IMR-90 (cell line): ENCODE results near the gene PDE4B. TPM values are rescaled to one million over a fixed set of nuclear protein-coding genes. Genes with fewer than 3 reads are reported as not detected.

Experiments
- ATAC-seq: fragments of 200-7000 bp; cut with Tn5 transposase; 2 replicates; pipeline ENCODE4 v1.9.1; 2020; ENCODE audit warnings: low read depth, mild to moderate bottlenecking, moderate library complexity
- BruUV-seq: library from RNA; stranded (reverse); fragments of 400-500 nt; replicated peaks from 2 replicates; lab custom pipeline; 2021; lab: Mats Ljungman, UMichigan
- CTCF ChIA-PET: fragments of 300-600 bp; formaldehyde crosslinking; extraction: SDS; loops from one replicate; lab custom pipeline; 2021; ENCODE audit warnings: antibody characterized with exemption; lab: Yijun Ruan, JAX
- POLR2A ChIA-PET: fragments of 300-600 bp; sonication (Branson Sonifier 250); formaldehyde crosslinking; loops from one replicate; lab custom pipeline; 2022; ENCODE audit warnings: antibody characterized with exemption; ENCODE audit not compliant: unreplicated experiment; lab: Charles Lee
- DNase-seq: peaks from one replicate; pipeline ENCODE4 v3.0.0; 2013
- H2AFZ ChIP-seq: replicated peaks from 2 replicates; pipeline ENCODE3; 2013; ENCODE audit warnings: low read length, mild to moderate bottlenecking; ENCODE audit not compliant: poor library complexity
- H2AK5ac ChIP-seq: 2 replicates; pipeline ENCODE4 v1.6.1; 2013; ENCODE audit warnings: low read depth, low read length, inconsistent platforms
- H2AK9ac ChIP-seq: replicated peaks from 2 replicates; pipeline ENCODE3; 2013; ENCODE audit warnings: mild to moderate bottlenecking, low read depth, low read length, moderate library complexity; ENCODE audit not compliant: poor library complexity
- H2BK120ac ChIP-seq: 2 replicates; pipeline ENCODE4 v1.6.1; 2013; ENCODE audit warnings: low read depth, low read length, inconsistent platforms
- H2BK15ac ChIP-seq: 3 replicates; pipeline ENCODE4 v1.6.1; 2013; ENCODE audit warnings: low read depth, low read length, inconsistent platforms
- H2BK20ac ChIP-seq: 2 replicates; pipeline ENCODE4 v1.6.1; 2013; ENCODE audit warnings: low read depth, mild to moderate bottlenecking, inconsistent platforms, low read length, moderate library complexity
- H2BK5ac ChIP-seq: 2 replicates; pipeline ENCODE4 v1.6.1; 2013; ENCODE audit warnings: mild to moderate bottlenecking, low read depth, low read length, inconsistent platforms; ENCODE audit not compliant: poor library complexity, severe bottlenecking
- H3K14ac ChIP-seq: replicated peaks from 2 replicates; pipeline ENCODE4 v1.6.1; 2013; ENCODE audit warnings: low read depth, low read length, inconsistent platforms
- H3K18ac ChIP-seq: 2 replicates; pipeline ENCODE4 v1.6.1; 2013; ENCODE audit warnings: low read depth, low read length, control low read depth
- H3K23ac ChIP-seq: 2 replicates; pipeline ENCODE4 v1.6.1; 2013; ENCODE audit warnings: low read depth, low read length, inconsistent platforms
- H3K27ac ChIP-seq: 2 replicates; pipeline ENCODE4 v1.5.1; 2013; ENCODE audit warnings: mild to moderate bottlenecking, control low read depth, low read length; ENCODE audit not compliant: insufficient read depth
- H3K27me3 ChIP-seq: 2 replicates; pipeline ENCODE4 v1.6.1; 2013; ENCODE audit warnings: low read length; ENCODE audit not compliant: control insufficient read depth, insufficient read depth
- H3K36me3 ChIP-seq: 2 replicates; pipeline ENCODE4 v1.6.1; 2013; ENCODE audit warnings: low read length, mixed read lengths; ENCODE audit not compliant: control insufficient read depth, insufficient read depth
- H3K4ac ChIP-seq: 2 replicates; pipeline ENCODE4 v1.6.1; 2013; ENCODE audit warnings: low read depth, low read length, inconsistent platforms
- H3K4me1 ChIP-seq: 2 replicates; pipeline ENCODE4 v1.6.1; 2013; ENCODE audit warnings: low read length, mixed read lengths; ENCODE audit not compliant: control insufficient read depth, insufficient read depth
- H3K4me2 ChIP-seq: 2 replicates; pipeline ENCODE4 v1.6.1; 2013; ENCODE audit warnings: low read depth, mild to moderate bottlenecking, control low read depth, low read length, moderate library complexity
- H3K4me3 ChIP-seq: 2 replicates; pipeline ENCODE4 v1.5.1; 2013; ENCODE audit warnings: low read depth, mild to moderate bottlenecking, control low read depth, low read length, moderate library complexity; ENCODE audit not compliant: insufficient read depth
- H3K56ac ChIP-seq: 2 replicates; pipeline ENCODE4 v1.6.1; 2013; ENCODE audit warnings: low read length, inconsistent platforms; ENCODE audit not compliant: insufficient read depth; ENCODE audit errors: extremely low read depth
- H3K79me1 ChIP-seq, 2 experiments: 2 replicates each; pipeline ENCODE4 v1.6.1; 2013; ENCODE audit warnings: low read length in 2 of 2, inconsistent platforms in 1 of 2, low read depth in 1 of 2
- H3K9ac ChIP-seq: 2 replicates; pipeline ENCODE4 v1.6.1; 2013; ENCODE audit warnings: low read depth, low read length, control low read depth
- H3K9me1 ChIP-seq: 2 replicates; pipeline ENCODE4 v1.6.1; 2013; ENCODE audit warnings: low read length, inconsistent platforms; ENCODE audit not compliant: insufficient read depth
- H3K9me3 ChIP-seq: 2 replicates; pipeline ENCODE4 v1.6.1; 2013; ENCODE audit warnings: low read length; ENCODE audit not compliant: control insufficient read depth, insufficient read depth
- H4K20me1 ChIP-seq: 2 replicates; pipeline ENCODE4 v1.6.1; 2013; ENCODE audit warnings: low read length, inconsistent platforms; ENCODE audit not compliant: insufficient read depth
- H4K5ac ChIP-seq: 2 replicates; pipeline ENCODE4 v1.6.1; 2013; ENCODE audit warnings: mild to moderate bottlenecking, low read depth, low read length, control low read depth
- H4K8ac ChIP-seq, 2 experiments: 2 replicates each; pipeline ENCODE4 v1.6.1; 2013; ENCODE audit warnings: low read depth in 2 of 2, low read length in 2 of 2, control low read depth in 1 of 2, inconsistent platforms in 1 of 2
- H4K91ac ChIP-seq: 2 replicates; pipeline ENCODE4 v1.6.1; 2013; ENCODE audit warnings: low read depth, low read length, inconsistent platforms; ENCODE audit not compliant: insufficient read depth
- BHLHE40 ChIP-seq: fragments of 150-350 bp; IDR thresholded peaks from 2 replicates; pipeline ENCODE4 v1.6.1; 2016; ENCODE audit warnings: mild to moderate bottlenecking, low read depth, low read length
- CEBPB ChIP-seq: IDR thresholded peaks from 2 replicates; pipeline ENCODE4 v1.6.1; 2012; ENCODE audit warnings: low read depth, low read length, improper control_type of control experiment
- FOS ChIP-seq: fragments of 150-350 bp; IDR thresholded peaks from 2 replicates; pipeline ENCODE4 v1.6.1; 2016; ENCODE audit warnings: low read depth, low read length
- MAZ ChIP-seq: IDR thresholded peaks from 2 replicates; pipeline ENCODE4 v1.6.1; 2012; ENCODE audit warnings: low read depth, mild to moderate bottlenecking, low read length, improper control_type of control experiment, moderate library complexity, borderline replicate concordance
- NFE2L2 ChIP-seq: fragments of 150-350 bp; IDR thresholded peaks from 2 replicates; pipeline ENCODE4 v1.6.1; 2016; ENCODE audit warnings: low read depth, mild to moderate bottlenecking, low read length
- POLR2A ChIP-seq: IDR thresholded peaks from 2 replicates; pipeline ENCODE4 v1.6.1; 2012; ENCODE audit warnings: mild to moderate bottlenecking, low read depth, low read length
- RAD21 ChIP-seq: IDR thresholded peaks from 2 replicates; pipeline ENCODE4 v1.6.1; 2012; ENCODE audit warnings: low read length, improper control_type of control experiment
- RFX5 ChIP-seq: IDR thresholded peaks from 2 replicates; pipeline ENCODE4 v1.8.0; 2012; ENCODE audit warnings: low read depth, mild to moderate bottlenecking, low read length, moderate library complexity
- WGBS, 2 experiments: methylation state at CpG; one replicate each; pipeline versions ENCODE4 v1.1.5 to v1.1.7; 2013; ENCODE audit warnings: missing lambda C conversion rate in 2 of 2; ENCODE audit not compliant: insufficient read length in 1 of 2; ENCODE audit errors: extremely low coverage in 2 of 2; 5-methylcytosine and 5-hydroxymethylcytosine counted together
- dilution Hi-C: fragments of 300-500 bp; cut with HindIII; formaldehyde crosslinking; loops from one replicate; pipeline ENCODE4 v1.14.3; 2018; ENCODE audit warnings: low sequenced_read_pairs; ENCODE audit not compliant: unreplicated experiment
- in situ Hi-C: fragments of 300-500 bp; cut with MboI; formaldehyde crosslinking; loops from 3 replicates; pipeline ENCODE4 v1.14.3; 2019; ENCODE audit warnings: low sequenced_read_pairs, inconsistent platforms, mixed read lengths
- intact Hi-C: fragments of 100-400 bp; cut with micrococcal nuclease; formaldehyde crosslinking; loops from 2 replicates; pipeline ENCODE4 v1.10.0; 2022
- polyA plus RNA-seq, 3 experiments: library from polyadenylated mRNA; depleted of rRNA; stranded (reverse); fragments of >200 nt; gene quantifications; 2 replicates each; pipeline ENCODE4 v1.2.3, GENCODE V29; 2012; ENCODE audit warnings: low replicate concordance in 1 of 3
- total RNA-seq: library from RNA; depleted of rRNA; stranded (reverse); fragments of >200 nt; gene quantifications from 2 replicates; pipeline ENCODE4 v1.2.3, GENCODE V29; 2012
- TF ChIP-seq, protein P1 (sequence below): fragments of 150-350 bp; IDR thresholded peaks from 2 replicates; pipeline ENCODE4 v1.6.1; 2017; ENCODE audit warnings: mild to moderate bottlenecking, antibody characterized with exemption, low read length, low read depth

Gene PDE4B
- total and polyA plus RNA-seq, 2 of the 4 experiments (the other 2 are of a cell fraction): 5.8 to 21.3 TPM

DNA sequence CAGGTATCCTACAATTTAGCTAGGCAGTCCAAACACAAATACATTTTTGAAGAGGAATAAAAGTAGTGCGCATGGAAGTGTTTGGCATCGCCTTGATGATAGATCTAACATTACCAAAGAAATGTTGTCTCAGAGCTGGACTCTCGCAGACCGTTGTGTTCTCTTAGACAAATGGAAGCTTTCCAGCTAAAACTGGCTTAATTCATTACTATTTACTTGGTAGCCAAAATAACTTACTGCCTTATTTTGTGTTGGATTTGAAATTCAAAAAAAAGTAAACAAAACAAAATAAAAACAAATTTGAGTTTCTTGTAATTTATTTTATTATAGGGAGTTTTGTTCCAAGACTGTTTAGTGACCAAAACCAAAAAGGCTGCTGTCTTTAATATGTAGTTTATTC is 51.6 kb downstream of the PDE4B start:
- H3K14ac ChIP-seq: no peak overlapping the region
- CTCF ChIA-PET: no interaction called here
- no peak overlapping the region for H3K4me2 ChIP-seq
- POLR2A ChIA-PET: no interaction called here
- no peak overlapping the region for H4K91ac ChIP-seq
- H4K5ac ChIP-seq: no peak overlapping the region
- WGBS, 2 experiments: no CpG with 5 or more reads among the region's 4 CpGs
- no peak overlapping the region for H3K9ac ChIP-seq
- H4K20me1 ChIP-seq: no peaks in the 10 kb centered on the region
- no peak overlapping the region for H3K27ac ChIP-seq
- no peak overlapping the region for H3K4me3 ChIP-seq
- in situ Hi-C loops: no loop called here
- H2BK15ac ChIP-seq: no peak overlapping the region
- H2AK9ac ChIP-seq: no peak overlapping the region
- no peak overlapping the region for H3K23ac ChIP-seq
- no peak overlapping the region for H4K8ac ChIP-seq
- no peak overlapping the region for H3K56ac ChIP-seq
- no peaks in the 10 kb centered on the region for H3K9me1 ChIP-seq
- no peak overlapping the region for H2AK5ac ChIP-seq
- H3K9me3 ChIP-seq: peaks cover 4% of the 10 kb centered on the region; the same call in 1 of the 2 replicates
- BruUV-seq: no TSS peak
- TF ChIP-seq RAD21 (no peak), BHLHE40 (no peak), FOS (no peak), POLR2A (no peak), RFX5 (no peak), CEBPB (no peak), NFE2L2 (no peak), MAZ (no peak)
- TF ChIP-seq, protein P1, sequence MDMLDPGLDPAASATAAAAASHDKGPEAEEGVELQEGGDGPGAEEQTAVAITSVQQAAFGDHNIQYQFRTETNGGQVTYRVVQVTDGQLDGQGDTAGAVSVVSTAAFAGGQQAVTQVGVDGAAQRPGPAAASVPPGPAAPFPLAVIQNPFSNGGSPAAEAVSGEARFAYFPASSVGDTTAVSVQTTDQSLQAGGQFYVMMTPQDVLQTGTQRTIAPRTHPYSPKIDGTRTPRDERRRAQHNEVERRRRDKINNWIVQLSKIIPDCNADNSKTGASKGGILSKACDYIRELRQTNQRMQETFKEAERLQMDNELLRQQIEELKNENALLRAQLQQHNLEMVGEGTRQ: no peak
- no peak overlapping the region for H3K4ac ChIP-seq
- H2BK120ac ChIP-seq: no peak overlapping the region
- no peaks in the 10 kb centered on the region for H3K27me3 ChIP-seq
- DNase-seq (no peak), ATAC-seq (no peak)
- dilution Hi-C loops: no loop called here
- no peaks in the 10 kb centered on the region for H3K79me1 ChIP-seq
- H3K4me1 ChIP-seq: peaks cover 2% of the 10 kb centered on the region; the same call in 1 of the 2 replicates
- no peak overlapping the region for H3K18ac ChIP-seq
- H2BK20ac ChIP-seq: no peak overlapping the region
- H2BK5ac ChIP-seq: no peak overlapping the region
- no peaks in the 10 kb centered on the region for H3K36me3 ChIP-seq
- H2AFZ ChIP-seq: no peak overlapping the region
- intact Hi-C loops: loop anchor here (10.0 kb wide), 1 partner anchor 1091 kb away; no protein-coding TSS in a partner anchor
